ENCODE measurements around the gene NOC2L. TPM values are rescaled to one million over a fixed set of nuclear protein-coding genes. Genes with fewer than 3 reads are reported as not detected.
A peak's percentile ranks its signal among the peaks of the same experiment; 100 is the strongest.

Gene NOC2L
- polyA plus RNA-seq, 1 donor (not counting 4 experiments of a cell fraction or from before 2014, with no cell fraction given): 51.8 TPM

DNA sequence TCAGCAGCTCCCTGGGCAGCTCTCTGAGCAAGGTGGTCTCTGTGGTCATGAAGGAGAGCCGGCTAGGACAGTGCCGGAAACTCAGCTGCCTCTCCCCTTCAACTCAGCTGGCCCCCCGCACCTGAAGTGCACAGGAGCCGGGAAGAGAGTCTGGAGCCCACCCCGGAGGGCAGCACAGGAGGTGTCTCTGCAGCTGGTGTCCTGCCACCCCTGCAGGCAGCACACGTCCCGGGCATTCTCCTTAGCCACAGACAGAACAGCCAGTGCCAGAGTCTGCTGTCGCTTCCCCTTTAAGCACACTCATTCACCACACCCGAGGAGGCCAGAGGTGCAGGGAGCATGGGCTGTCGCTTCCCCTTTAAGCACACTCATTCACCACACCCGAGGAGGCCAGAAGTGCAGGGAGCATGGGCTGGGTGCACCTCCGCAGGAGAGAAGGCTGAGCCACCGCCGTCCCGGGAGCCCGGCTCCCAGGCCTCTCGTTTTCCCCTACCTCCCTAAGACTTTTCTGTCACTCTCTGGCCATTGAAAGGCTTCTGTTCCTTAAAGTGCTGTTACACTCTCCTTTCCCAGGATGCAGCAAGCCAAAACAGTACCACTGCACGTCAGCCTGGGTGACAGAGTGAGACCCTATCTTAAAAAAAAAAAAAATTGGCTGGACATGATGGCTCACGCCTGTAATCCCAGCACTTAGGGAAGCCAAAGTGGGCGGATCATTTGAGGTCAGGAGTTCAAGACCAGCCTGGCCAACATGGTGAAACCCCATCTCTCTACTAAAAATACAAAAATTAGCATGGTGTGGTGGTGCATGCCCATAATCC lies 52.2 kb downstream of the NOC2L start:
- no peak overlapping the region for H3K27ac ChIP-seq (ENCODE audit: control insufficient read depth, insufficient read depth, low read length)

DNA sequence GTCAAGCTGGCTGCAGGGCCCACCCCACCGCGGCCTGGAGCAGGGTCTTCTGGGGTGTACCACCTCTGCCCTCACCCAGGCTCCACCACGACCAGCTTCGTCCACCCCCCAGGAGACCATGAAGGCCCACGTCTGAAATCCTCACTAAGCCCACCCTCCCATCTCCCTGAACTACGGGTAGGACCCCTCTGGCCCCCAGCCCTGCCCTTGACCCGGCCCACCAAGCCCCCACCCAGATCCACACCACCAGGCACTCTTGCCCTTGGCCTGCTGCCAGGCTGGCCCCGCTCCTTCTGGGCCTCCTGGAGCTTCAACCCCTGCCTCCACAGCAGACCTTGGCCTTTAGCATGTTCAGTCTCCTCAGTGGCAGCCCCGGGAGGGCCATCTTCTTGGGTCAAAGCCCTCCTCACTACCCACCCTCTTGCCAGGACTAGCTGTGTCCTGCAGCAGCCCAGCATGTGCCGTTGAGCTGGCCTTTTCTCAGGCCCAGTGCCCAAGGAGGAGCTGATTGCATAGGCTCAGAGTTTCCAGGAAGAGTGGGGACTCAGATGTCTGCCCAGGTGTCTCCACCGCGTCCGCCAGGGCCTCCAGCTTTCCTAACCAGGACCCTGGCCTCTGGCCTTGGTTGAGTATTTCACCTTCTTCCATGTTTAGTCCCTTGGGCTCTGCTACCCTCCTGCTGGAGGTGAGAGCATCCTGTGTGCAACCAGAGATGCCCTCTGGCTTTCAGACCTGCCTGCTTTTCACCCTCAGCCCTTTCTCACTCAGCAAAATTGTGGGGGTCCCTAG lies 53.1 kb downstream of the NOC2L start:
- H3K4me1 ChIP-seq (ENCODE audit: control insufficient read depth, extremely low read depth, insufficient read depth, low read length): peaks cover 11% of the 10 kb centered on the region
- H3K4me2 ChIP-seq (ENCODE audit: control insufficient read depth, extremely low read depth, insufficient read depth, low read depth, low read length): no peak overlapping the region
- FAIRE-seq: no peak
- peaks cover 22% of the 10 kb centered on the region for H3K27me3 ChIP-seq (ENCODE audit: control insufficient read depth, extremely low read depth, insufficient read depth, low read length)
- no peaks in the 10 kb centered on the region for H3K9me1 ChIP-seq (ENCODE audit: control insufficient read depth, extremely low read depth, insufficient read depth, low read length)
- dilution Hi-C loops (cut with MboI; ENCODE audit: extremely low pct_ligation_motif_present, low sequenced_read_pairs): no loop called here
- TF ChIP-seq, protein P1, sequence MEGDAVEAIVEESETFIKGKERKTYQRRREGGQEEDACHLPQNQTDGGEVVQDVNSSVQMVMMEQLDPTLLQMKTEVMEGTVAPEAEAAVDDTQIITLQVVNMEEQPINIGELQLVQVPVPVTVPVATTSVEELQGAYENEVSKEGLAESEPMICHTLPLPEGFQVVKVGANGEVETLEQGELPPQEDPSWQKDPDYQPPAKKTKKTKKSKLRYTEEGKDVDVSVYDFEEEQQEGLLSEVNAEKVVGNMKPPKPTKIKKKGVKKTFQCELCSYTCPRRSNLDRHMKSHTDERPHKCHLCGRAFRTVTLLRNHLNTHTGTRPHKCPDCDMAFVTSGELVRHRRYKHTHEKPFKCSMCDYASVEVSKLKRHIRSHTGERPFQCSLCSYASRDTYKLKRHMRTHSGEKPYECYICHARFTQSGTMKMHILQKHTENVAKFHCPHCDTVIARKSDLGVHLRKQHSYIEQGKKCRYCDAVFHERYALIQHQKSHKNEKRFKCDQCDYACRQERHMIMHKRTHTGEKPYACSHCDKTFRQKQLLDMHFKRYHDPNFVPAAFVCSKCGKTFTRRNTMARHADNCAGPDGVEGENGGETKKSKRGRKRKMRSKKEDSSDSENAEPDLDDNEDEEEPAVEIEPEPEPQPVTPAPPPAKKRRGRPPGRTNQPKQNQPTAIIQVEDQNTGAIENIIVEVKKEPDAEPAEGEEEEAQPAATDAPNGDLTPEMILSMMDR (optimal IDR thresholded peaks at IDR 0.05 in 1 of 3, IDR thresholded peaks at IDR 0.05 in 1 of 3, conservative IDR thresholded peaks at IDR 0.05 in 1 of 3; ENCODE audit: extremely low read depth in 1 of 3, insufficient read depth in 2 of 3, low read length in 3 of 3): no peak
- TF ChIP-seq EZH2 (IDR thresholded peaks at IDR 0.05; ENCODE audit: low read length): no peak
- H3K9me3 ChIP-seq (ENCODE audit: control insufficient read depth, low read depth, low read length): no peaks in the 10 kb centered on the region
- no peaks in the 10 kb centered on the region for H3K36me3 ChIP-seq (ENCODE audit: control insufficient read depth in 2 of 2, extremely low read depth in 1 of 2, insufficient read depth in 2 of 2, low read length in 2 of 2)
- H3K9ac ChIP-seq (ENCODE audit: control insufficient read depth, extremely low read depth, insufficient read depth, low read length): no peak overlapping the region
- DNase-seq (ENCODE audit: low read depth, low spot score): no peak
- no peaks in the 10 kb centered on the region for H4K20me1 ChIP-seq (ENCODE audit: control insufficient read depth, extremely low read depth, insufficient read depth, low read length)
- H3K27ac ChIP-seq (ENCODE audit: control insufficient read depth, insufficient read depth, low read length): no peak overlapping the region
- no peaks in the 10 kb centered on the region for H3K79me2 ChIP-seq (ENCODE audit: control insufficient read depth, insufficient read depth, low read length)
- no peak overlapping the region for H2AFZ ChIP-seq (ENCODE audit: control insufficient read depth, low read length)
- H3K4me3 ChIP-seq (ENCODE audit: control insufficient read depth in 2 of 3, extremely low read depth in 1 of 3, insufficient read depth in 2 of 3, low read depth in 1 of 3, low read length in 3 of 3): no peak overlapping the region

More for the DNA sequence above, 52.2 kb downstream of the NOC2L start:
- Histone ChIP-seq H3K9me1 (ENCODE audit: control insufficient read depth, extremely low read depth, insufficient read depth, low read length) (no peaks in the 10 kb centered on the region), H3K4me3 (ENCODE audit: control insufficient read depth in 2 of 3, extremely low read depth in 1 of 3, insufficient read depth in 2 of 3, low read depth in 1 of 3, low read length in 3 of 3) (no peak overlapping the region), H3K79me2 (ENCODE audit: control insufficient read depth, insufficient read depth, low read length) (no peaks in the 10 kb centered on the region), H3K4me2 (ENCODE audit: control insufficient read depth, extremely low read depth, insufficient read depth, low read depth, low read length) (peak overlapping the region; percentile 31), H3K27me3 (ENCODE audit: control insufficient read depth, extremely low read depth, insufficient read depth, low read length) (peaks cover 23% of the 10 kb centered on the region), H3K9ac (ENCODE audit: control insufficient read depth, extremely low read depth, insufficient read depth, low read length) (peak overlapping the region; percentile 13), H3K4me1 (ENCODE audit: control insufficient read depth, extremely low read depth, insufficient read depth, low read length) (peaks cover 11% of the 10 kb centered on the region), H4K20me1 (ENCODE audit: control insufficient read depth, extremely low read depth, insufficient read depth, low read length) (no peaks in the 10 kb centered on the region), H3K36me3 (ENCODE audit: control insufficient read depth in 2 of 2, extremely low read depth in 1 of 2, insufficient read depth in 2 of 2, low read length in 2 of 2) (no peaks in the 10 kb centered on the region), H3K9me3 (ENCODE audit: control insufficient read depth, low read depth, low read length) (no peaks in the 10 kb centered on the region), H2AFZ (ENCODE audit: control insufficient read depth, low read length) (peak overlapping the region; percentile 13)
- DNase-seq (ENCODE audit: low read depth, low spot score) (no peak), FAIRE-seq (peak; percentile 93)
- dilution Hi-C loops (cut with MboI; ENCODE audit: extremely low pct_ligation_motif_present, low sequenced_read_pairs): no loop called here
- TF ChIP-seq EZH2 (IDR thresholded peaks at IDR 0.05; ENCODE audit: low read length): no peak
- TF ChIP-seq, protein P1 (optimal IDR thresholded peaks at IDR 0.05 in 1 of 3, IDR thresholded peaks at IDR 0.05 in 1 of 3, conservative IDR thresholded peaks at IDR 0.05 in 1 of 3; ENCODE audit: extremely low read depth in 1 of 3, insufficient read depth in 2 of 3, low read length in 3 of 3): no peak

All from keratinocyte (primary cell).